SK-N-SH treated with all-trans-retinoic acid at 6 μM for 48 hours (cell line): ENCODE measurements around the gene SH3GLB1.
A peak's percentile ranks its signal among the peaks of the same experiment; 100 is the strongest.

Experiments
- ARNTL ChIP-seq: fragments of 450-650 bp; formaldehyde crosslinking; IDR thresholded peaks from 2 replicates; pipeline ENCODE4 v1.5.0; 2020; ENCODE audit warnings: low read depth, mild to moderate bottlenecking, moderate library complexity, borderline replicate concordance
- BACH2 ChIP-seq: fragments of 250-450 bp; sonication (Bioruptor Pico); IDR thresholded peaks from 2 replicates; pipeline ENCODE4 v1.9.0; 2021; ENCODE audit warnings: mild to moderate bottlenecking, borderline replicate concordance
- ESRRG ChIP-seq: fragments of 250-450 bp; sonication (Bioruptor Pico); IDR thresholded peaks from 2 replicates; pipeline ENCODE4 v1.6.1; 2021; ENCODE audit warnings: mild to moderate bottlenecking
- ISL1 ChIP-seq: fragments of 250-450 bp; sonication (Bioruptor Pico); IDR thresholded peaks from 2 replicates; pipeline ENCODE4 v2.1.2; 2022; ENCODE audit warnings: mild to moderate bottlenecking, moderate library complexity
- POU6F1 ChIP-seq: fragments of 250-450 bp; sonication (Bioruptor Pico); IDR thresholded peaks from 2 replicates; pipeline ENCODE4 v1.8.0; 2021; ENCODE audit warnings: low read depth, mild to moderate bottlenecking, moderate library complexity, borderline replicate concordance
- RARB ChIP-seq: fragments of 250-450 bp; sonication (Bioruptor Pico); IDR thresholded peaks from 2 replicates; pipeline ENCODE4 v1.8.0; 2021; ENCODE audit warnings: mild to moderate bottlenecking, moderate library complexity
- SNAI2 ChIP-seq: fragments of 250-450 bp; sonication (Bioruptor Pico); IDR thresholded peaks from 2 replicates; pipeline ENCODE4 v1.5.0; 2020; ENCODE audit warnings: mild to moderate bottlenecking, moderate library complexity
- TOX ChIP-seq: fragments of 250-450 bp; sonication (Bioruptor Pico); IDR thresholded peaks from 2 replicates; pipeline ENCODE4 v1.8.0; 2021; ENCODE audit warnings: mild to moderate bottlenecking, moderate library complexity, borderline replicate concordance
- ZC3H10 ChIP-seq: fragments of 250-450 bp; sonication (Bioruptor Pico); IDR thresholded peaks from 2 replicates; pipeline ENCODE4 v1.5.1; 2021; ENCODE audit warnings: mild to moderate bottlenecking, moderate library complexity
- ZNF8 ChIP-seq: fragments of 450-650 bp; formaldehyde crosslinking; IDR thresholded peaks from 2 replicates; pipeline ENCODE4 v1.5.0; 2020; ENCODE audit warnings: mild to moderate bottlenecking, moderate library complexity

GRCh38 chr1:86774305-86775295, 70.2 kb downstream of the SH3GLB1 start:
- TF ChIP-seq BACH2 (no peak), ESRRG (CRISPR knock-in tag) (no peak), POU6F1 (no peak), TOX (CRISPR knock-in tag) (no peak), RARB (no peak), ARNTL (CRISPR knock-in tag) (no peak), ISL1 (CRISPR knock-in tag) (peak; percentile 91), ZC3H10 (CRISPR knock-in tag) (no peak), ZNF8 (CRISPR knock-in tag) (no peak), SNAI2 (CRISPR knock-in tag) (no peak)
